Cardiac fibroblast (primary cell): Measurements from ENCODE around the gene USB1.
A peak's percentile ranks its signal among the peaks of the same experiment; 100 is the strongest.

Experiments used
- DNase-seq, 2 donors: peaks; one replicate each; pipeline versions ENCODE4 v3.0.0 to v3.0.0-alpha.2; 2010; ENCODE audit warnings: low read depth in 2 of 2
- H3K4me3 ChIP-seq, 2 donors: replicated peaks in 1 of 2; 1 replicate in 1 of 2; 2 replicates in 1 of 2; pipeline ENCODE4 v1.5.1; 2011; ENCODE audit warnings: low read depth in 2 of 2, low read length in 2 of 2, mild to moderate bottlenecking in 2 of 2, moderate library complexity in 1 of 2
- CTCF ChIP-seq: IDR thresholded peaks from one replicate; pipeline ENCODE4 v1.5.1; 2011; ENCODE audit warnings: low read depth, mild to moderate bottlenecking, low read length, inconsistent platforms

The USB1 gene

DNA sequence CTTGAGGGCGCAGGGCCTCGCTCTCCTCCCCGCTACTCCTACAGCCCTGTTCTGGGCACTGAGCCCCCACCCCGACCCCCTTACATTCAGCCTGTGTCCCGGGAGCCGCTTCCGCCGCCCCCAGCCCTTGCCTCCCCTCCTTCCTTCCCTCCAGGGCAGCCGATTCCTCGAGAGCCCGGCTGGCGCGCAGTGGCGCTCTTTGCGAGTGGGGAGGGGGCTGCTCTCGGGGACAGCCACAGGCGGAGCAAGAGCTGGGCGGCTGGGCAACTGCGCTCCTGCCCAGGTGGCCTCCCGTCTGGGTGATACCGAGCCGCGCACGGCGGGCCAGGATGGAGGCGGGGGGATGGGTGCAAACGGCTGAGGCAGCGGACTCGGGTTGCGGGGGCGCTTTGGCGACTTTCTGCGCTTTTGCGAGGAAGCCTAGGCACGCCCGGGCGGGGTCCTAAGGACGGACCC is 25.5 kb downstream of the USB1 start:
- peak overlapping the region; percentile 56 to 61 for H3K4me3 ChIP-seq
- DNase-seq: no peak
- no peak for TF ChIP-seq CTCF

DNA sequence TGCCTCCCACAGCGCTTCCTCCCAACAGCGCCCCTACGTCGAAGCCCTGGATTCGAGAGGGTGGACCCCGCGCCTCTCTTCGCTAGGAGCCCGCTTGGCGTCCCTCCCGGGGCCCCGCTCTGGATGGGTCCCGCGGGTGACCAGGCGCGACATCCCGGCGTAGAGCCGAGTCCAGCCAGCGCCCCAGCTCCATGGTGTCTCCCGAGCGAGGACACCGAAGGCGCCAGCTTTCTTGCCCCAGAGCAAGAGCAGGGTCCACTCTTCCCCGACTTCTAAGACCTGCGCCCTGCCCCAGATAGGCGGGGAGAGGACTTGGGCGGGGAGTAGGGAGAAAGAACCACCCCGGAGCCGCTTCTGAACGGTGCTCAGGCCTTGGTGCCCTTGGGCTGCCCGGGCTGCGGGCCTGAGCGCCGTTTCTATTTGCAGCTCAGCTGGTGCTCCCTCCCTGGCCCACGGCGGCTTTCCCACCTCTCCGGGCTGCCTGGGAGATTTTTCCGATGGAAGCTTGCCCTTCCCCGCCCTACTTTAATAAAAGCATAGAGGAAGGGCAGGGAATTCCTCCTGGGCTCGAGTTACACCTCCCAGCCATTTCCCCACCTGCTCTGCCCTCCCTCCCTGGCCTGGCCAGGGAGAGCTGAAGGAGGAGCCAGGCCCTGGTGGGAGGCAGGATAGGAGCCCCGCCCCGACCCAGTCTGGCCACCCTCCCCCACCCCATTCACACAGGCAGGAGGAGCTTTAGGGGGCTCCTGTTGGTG is 26.1 kb downstream of the USB1 start:
- peak overlapping the region; percentile 56 to 61 for H3K4me3 ChIP-seq
- DNase-seq: peak in 1 of 2 donors; percentile 22
- TF ChIP-seq CTCF: no peak

GRCh38 chr16:58027916-58028455 is 26.8 kb downstream of the USB1 start:
- no peak overlapping the region for H3K4me3 ChIP-seq
- no peak for TF ChIP-seq CTCF

GRCh38 chr16:58028541-58029070 is 27.4 kb downstream of the USB1 start:
- no peak for DNase-seq
- TF ChIP-seq CTCF: no peak

More at GRCh38 chr16:58027916-58028455, 26.8 kb downstream of the USB1 start:
- no peak for DNase-seq

DNA sequence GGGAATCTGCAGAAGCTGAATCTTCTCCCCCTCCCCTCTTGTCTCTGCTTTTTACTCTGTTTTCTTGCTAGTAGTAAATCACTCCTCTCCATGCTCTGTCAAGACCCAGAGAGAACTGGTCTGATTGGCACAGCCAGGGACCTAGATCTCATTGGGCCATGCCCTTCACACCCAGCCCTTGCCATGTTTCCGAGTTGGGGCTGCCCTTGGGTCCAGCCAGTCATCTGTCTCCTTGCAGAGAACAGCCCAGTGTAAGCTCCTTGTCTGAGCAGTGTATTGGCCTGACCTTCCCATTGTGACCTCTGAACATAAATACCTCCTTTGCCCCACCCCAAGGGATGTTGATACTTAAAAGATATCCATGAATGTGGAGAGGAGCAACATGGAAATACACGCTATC is 28.2 kb downstream of the USB1 start:
- H3K4me3 ChIP-seq: no peak overlapping the region
- DNase-seq: no peak
- no peak for TF ChIP-seq CTCF

More at GRCh38 chr16:58028541-58029070, 27.4 kb downstream of the USB1 start:
- no peak overlapping the region for H3K4me3 ChIP-seq

- DNase-seq: no peak
- no peak for TF ChIP-seq CTCF
- H3K4me3 ChIP-seq: no peak overlapping the region
These were observed 29.1 kb downstream of the USB1 start for GRCh38 chr16:58030136-58030840.
